ENCODE results near the gene ATP4B.

ATP4B gene

GRCh38 chr13:113646921-113647340 lies 11.1 kb downstream of the ATP4B start:
- H3K4me3 ChIP-seq (replicated peaks; ENCODE audit: low read depth, low read length) = no peak overlapping the region
- no peak for TF ChIP-seq CTCF (IDR thresholded peaks at IDR 0.05; ENCODE audit: low read length, missing control alignments)
- no peak for DNase-seq (ENCODE audit: low read depth)

GRCh38 chr13:113646376-113646775 lies 11.6 kb downstream of the ATP4B start:
- TF ChIP-seq CTCF (IDR thresholded peaks at IDR 0.05; ENCODE audit: low read length, missing control alignments) = no peak
- no peak for DNase-seq (ENCODE audit: low read depth)
- H3K4me3 ChIP-seq (replicated peaks; ENCODE audit: low read depth, low read length) = no peak overlapping the region

- DNase-seq (ENCODE audit: low read depth) = no peak
- TF ChIP-seq CTCF (IDR thresholded peaks at IDR 0.05; ENCODE audit: low read length, missing control alignments) = no peak
These were observed 12.7 kb downstream of the ATP4B start for GRCh38 chr13:113645329-113645728.

GRCh38 chr13:113644800-113645199 lies 13.2 kb downstream of the ATP4B start:
- H3K4me3 ChIP-seq (replicated peaks; ENCODE audit: low read depth, low read length) = no peak overlapping the region
- no peak for TF ChIP-seq CTCF (IDR thresholded peaks at IDR 0.05; ENCODE audit: low read length, missing control alignments)
- DNase-seq (ENCODE audit: low read depth) = no peak

More at GRCh38 chr13:113645329-113645728, 12.7 kb downstream of the ATP4B start:
- H3K4me3 ChIP-seq (replicated peaks; ENCODE audit: low read depth, low read length) = no peak overlapping the region

GRCh38 chr13:113643593-113643992 lies 14.4 kb downstream of the ATP4B start:
- DNase-seq (ENCODE audit: low read depth) = no peak
- no peak overlapping the region for H3K4me3 ChIP-seq (replicated peaks; ENCODE audit: low read depth, low read length)
- TF ChIP-seq CTCF (IDR thresholded peaks at IDR 0.05; ENCODE audit: low read length, missing control alignments) = no peak

- DNase-seq (ENCODE audit: low read depth) = no peak
- no peak for TF ChIP-seq CTCF (IDR thresholded peaks at IDR 0.05; ENCODE audit: low read length, missing control alignments)
- no peak overlapping the region for H3K4me3 ChIP-seq (replicated peaks; ENCODE audit: low read depth, low read length)
These were observed 15.4 kb downstream of the ATP4B start for GRCh38 chr13:113642563-113642962.

GRCh38 chr13:113641426-113641825 lies 16.6 kb downstream of the ATP4B start:
- no peak overlapping the region for H3K4me3 ChIP-seq (replicated peaks; ENCODE audit: low read depth, low read length)
- DNase-seq (ENCODE audit: low read depth) = no peak
- no peak for TF ChIP-seq CTCF (IDR thresholded peaks at IDR 0.05; ENCODE audit: low read length, missing control alignments)

Measured in fibroblast of pulmonary artery (primary cell).